ENCODE measurements around the gene SLC30A3.

SLC30A3 gene

GRCh38 chr2:27249159-27249890 is 13.5 kb downstream of the SLC30A3 start:
- TF ChIP-seq, protein P1, sequence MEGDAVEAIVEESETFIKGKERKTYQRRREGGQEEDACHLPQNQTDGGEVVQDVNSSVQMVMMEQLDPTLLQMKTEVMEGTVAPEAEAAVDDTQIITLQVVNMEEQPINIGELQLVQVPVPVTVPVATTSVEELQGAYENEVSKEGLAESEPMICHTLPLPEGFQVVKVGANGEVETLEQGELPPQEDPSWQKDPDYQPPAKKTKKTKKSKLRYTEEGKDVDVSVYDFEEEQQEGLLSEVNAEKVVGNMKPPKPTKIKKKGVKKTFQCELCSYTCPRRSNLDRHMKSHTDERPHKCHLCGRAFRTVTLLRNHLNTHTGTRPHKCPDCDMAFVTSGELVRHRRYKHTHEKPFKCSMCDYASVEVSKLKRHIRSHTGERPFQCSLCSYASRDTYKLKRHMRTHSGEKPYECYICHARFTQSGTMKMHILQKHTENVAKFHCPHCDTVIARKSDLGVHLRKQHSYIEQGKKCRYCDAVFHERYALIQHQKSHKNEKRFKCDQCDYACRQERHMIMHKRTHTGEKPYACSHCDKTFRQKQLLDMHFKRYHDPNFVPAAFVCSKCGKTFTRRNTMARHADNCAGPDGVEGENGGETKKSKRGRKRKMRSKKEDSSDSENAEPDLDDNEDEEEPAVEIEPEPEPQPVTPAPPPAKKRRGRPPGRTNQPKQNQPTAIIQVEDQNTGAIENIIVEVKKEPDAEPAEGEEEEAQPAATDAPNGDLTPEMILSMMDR (conservative IDR thresholded peaks at IDR 0.05; ENCODE audit: low read depth, low read length): no peak
- H3K4me3 ChIP-seq (ENCODE audit: low read length): no peak overlapping the region
- no peak for DNase-seq (ENCODE audit: low read depth)

DNA sequence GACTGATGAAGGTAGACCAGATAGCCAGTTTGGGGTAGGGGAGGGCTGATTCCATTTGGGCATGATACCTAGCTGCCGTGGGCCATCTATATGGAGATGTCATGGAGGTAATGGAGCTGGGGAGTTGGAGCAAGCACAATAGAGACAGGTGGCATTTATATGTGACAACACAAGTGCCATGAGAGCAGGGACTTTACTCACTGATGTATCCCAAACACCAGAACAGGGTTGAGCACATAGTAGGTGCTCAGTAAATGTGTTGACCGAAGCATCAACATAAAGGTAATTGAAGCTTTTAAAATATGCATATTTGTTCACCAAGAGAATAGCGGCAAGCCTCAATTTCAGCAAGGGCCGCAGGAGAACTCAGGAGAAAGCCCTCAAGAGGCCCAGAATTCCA is 15.0 kb downstream of the SLC30A3 start:
- DNase-seq (ENCODE audit: low read depth): no peak
- no peak overlapping the region for H3K4me3 ChIP-seq (ENCODE audit: low read length)
- TF ChIP-seq, protein P1 (conservative IDR thresholded peaks at IDR 0.05; ENCODE audit: low read depth, low read length): no peak

DNA sequence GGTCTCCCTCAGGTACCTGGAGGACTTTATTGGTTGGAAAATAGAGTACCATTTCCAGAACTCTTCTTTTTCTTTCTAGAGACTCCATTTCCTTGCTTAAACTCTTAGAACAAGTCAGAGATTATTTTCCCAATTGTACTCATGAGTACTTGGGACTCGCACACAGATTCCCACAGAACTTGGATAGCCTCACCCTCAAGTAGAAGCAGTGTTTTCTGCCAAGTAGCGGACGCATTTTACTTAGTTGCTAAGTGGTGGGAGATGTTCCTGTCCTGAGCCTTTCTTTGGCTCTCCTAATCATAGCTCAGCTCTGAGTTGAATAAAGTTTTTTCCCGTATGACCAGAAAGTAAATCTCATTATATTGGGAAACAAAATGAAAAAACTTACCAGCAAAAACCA is 17.2 kb downstream of the SLC30A3 start:
- H3K4me3 ChIP-seq (ENCODE audit: low read length): no peak overlapping the region
- DNase-seq (ENCODE audit: low read depth): no peak
- TF ChIP-seq, protein P1 (conservative IDR thresholded peaks at IDR 0.05; ENCODE audit: low read depth, low read length): no peak

DNA sequence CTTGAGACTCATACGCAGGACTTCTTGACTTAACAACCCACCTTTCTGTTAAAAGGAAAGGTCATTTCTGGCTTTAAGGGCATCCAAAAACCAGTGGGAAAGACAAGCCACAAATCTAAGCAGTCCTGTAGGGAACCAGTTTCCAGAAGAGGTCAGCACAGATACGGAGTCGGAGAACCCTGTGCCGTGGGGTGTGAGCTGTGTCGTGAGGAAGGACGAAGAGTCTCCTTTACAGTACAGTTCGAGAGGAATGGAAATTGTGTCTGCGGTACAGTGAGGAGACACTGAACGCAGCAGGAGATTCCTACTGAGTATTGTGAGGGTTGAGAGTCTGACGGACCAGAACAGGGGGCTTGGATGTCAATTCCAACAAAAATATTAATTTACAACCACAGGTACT is 17.7 kb downstream of the SLC30A3 start:
- TF ChIP-seq, protein P1 (conservative IDR thresholded peaks at IDR 0.05; ENCODE audit: low read depth, low read length): no peak
- H3K4me3 ChIP-seq (ENCODE audit: low read length): no peak overlapping the region
- no peak for DNase-seq (ENCODE audit: low read depth)

DNA sequence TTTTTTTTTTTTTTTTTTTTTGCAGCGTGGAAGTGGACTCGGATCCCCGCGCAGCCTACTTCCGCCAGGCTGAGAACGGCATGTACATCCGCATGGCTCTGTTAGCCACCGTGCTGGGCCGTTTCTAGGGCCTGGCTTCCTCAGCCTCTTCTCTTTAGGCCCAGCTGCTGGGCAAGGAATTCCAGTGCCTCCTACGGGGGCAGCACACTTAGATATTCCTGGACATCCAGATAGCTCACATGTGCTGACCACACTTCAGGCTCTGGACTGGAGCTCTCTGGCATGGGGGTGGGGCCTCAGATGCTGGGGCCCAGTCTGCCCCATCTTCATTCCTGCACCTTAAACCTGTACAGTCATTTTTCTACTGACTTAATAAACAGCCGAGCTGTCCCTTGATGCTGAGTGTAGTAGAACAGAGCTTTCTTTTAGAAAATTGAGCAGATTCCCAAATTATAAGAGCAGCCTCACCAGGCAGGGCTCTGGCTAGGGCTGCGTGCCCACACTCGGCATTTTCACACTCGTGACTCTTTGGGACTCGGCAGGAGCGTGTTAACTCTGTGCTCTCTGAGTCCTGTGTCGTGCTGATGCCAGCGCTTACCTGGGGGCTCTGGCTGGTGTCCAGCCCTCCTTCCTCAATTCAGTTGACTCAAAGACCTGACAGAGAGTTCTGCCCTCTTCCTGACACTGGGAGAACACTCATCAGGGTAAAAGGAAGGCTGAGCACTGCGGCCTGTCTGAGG is 19.3 kb downstream of the SLC30A3 start:
- no peak for DNase-seq (ENCODE audit: low read depth)
- no peak overlapping the region for H3K4me3 ChIP-seq (ENCODE audit: low read length)

GRCh38 chr2:27242614-27242951 is 20.3 kb downstream of the SLC30A3 start:
- no peak for DNase-seq (ENCODE audit: low read depth)
- no peak overlapping the region for H3K4me3 ChIP-seq (ENCODE audit: low read length)
- TF ChIP-seq, protein P1 (conservative IDR thresholded peaks at IDR 0.05; ENCODE audit: low read depth, low read length): no peak

More for the DNA sequence above, 19.3 kb downstream of the SLC30A3 start:
- TF ChIP-seq, protein P1 (conservative IDR thresholded peaks at IDR 0.05; ENCODE audit: low read depth, low read length): no peak

Data from retinal pigment epithelial cell (primary cell).